ENCODE measurements around the gene KPTN.

- TF ChIP-seq EZH2phosphoT487 (IDR thresholded peaks at IDR 0.05; ENCODE audit: borderline replicate concordance, low read length), result no peak
- no peak for TF ChIP-seq CTCF (conservative IDR thresholded peaks at IDR 0.05; ENCODE audit: low read depth, low read length)
These were observed 14.3 kb downstream of the KPTN start for GRCh38 chr19:47469719-47470118.

All from PC-3 (cell line).